HG03460 (cell line): ENCODE results near the gene TEX35.

Experiments used
- ATAC-seq: cut with Tn5 transposase; IDR thresholded peaks from one replicate; pipeline ENCODE4 v1.9.1; 2021; ENCODE audit not compliant: unreplicated experiment

The TEX35 gene

DNA sequence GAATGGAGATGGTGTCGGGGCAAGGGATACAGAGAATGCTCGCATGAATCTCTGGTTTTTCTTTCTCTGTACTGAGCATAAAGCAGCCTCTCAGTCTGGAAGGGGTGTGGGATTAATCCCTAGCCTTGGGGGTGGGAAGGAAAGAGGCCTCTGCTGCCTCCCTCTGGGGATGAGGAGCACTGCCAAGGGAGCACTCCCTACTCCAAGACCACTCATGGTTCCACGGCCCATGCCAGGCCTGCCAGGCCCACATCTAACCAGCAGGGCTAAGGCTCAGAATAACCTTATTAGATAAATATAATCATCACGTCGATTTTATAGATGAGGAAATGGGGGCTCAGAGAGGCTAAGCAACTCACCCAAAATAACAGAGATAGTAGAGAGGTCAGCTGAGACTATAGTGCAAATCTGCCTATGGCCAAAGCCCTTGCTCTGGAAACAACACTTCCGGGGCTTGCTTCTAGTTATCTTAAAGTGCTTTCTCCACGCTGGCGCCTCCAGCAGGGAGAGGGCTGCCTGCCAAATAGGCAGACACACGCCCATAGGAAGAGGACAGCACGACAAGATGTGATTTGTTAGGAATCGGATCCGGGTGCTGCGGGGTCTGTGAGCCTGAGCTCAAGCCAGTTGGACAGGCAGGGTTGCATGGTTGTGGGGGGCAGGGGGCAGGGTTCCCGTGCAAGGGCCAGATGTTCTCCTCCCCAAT is 522 bp downstream of the TEX35 start:
- no peak for ATAC-seq

DNA sequence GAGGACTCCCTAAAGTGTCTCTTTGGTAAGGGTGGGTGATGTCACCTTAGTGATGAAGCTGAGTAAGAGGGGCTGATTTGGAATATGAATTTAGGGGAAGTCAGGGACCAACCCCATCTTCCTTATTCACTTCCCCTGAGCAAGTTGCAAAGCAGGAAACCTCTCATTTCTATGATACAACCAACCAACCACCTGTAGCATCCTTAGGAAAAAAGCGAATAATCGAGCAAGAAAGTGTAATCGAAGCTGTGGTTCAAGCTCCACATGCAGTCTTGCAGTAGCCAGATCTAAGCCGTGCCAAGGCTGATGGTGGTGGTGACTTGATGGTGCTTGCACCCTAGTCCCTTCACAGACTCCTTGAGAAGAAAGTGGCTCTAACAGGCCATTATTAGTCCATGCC is 3.2 kb downstream of the TEX35 start:
- no peak for ATAC-seq

DNA sequence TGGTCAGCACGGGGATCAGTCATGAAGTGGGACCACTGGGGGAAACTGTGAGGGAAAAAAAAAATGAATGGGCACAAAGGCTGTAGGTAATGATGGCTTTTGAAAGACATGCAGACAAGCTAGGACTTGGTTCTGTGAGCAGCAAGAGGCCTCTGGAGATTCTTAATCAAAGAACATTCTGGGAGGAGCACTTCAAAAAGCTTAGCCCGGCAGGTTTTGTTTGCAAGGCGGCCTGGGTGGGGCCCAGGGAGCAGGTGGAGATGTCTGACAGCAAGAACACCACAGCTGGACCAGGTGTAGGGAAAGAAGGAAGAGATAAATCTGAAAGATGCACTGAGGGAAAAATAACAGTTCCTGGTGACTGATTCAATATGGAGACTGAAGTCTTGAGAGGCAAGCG is 6.0 kb downstream of the TEX35 start:
- ATAC-seq: no peak

DNA sequence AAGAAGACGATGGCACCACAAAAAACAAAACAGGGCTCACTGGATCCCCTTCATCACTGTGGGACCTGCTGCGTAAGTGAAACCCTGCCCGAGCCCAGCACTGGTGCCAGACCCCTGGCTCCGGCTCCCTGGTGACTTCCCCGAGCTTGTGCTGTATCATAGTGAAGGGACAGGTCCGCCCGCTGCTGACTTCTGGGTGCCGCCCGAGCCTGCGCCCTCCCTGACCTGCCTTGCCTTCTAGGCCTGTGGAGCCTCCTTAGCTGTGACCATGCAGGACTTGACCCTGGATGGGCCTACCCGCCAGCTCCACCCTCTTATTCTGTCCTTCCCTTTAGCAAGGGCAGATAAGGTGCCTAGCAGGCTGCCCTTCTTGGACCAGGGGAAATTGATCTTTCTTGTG is 7.9 kb downstream of the TEX35 start:
- ATAC-seq: no peak

DNA sequence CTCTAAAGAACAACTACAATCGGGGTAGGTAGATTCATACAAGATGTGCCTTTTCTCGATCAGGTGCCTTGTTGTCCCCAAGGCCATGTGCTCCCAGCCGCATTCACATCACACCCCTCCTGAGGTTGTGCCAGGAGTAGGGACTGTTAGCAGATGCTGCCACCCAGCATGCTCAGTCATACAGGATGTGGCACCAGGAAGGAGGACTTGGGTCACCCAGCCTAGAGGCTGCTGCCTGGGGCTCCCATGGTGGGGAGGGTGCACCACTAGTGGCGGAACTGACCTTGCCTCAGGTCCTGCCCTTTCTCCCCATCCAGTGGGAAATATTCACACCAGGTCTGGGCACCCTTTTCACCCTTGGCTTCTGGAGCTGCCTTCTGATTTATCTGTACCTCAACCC is 8.3 kb downstream of the TEX35 start:
- ATAC-seq: no peak

DNA sequence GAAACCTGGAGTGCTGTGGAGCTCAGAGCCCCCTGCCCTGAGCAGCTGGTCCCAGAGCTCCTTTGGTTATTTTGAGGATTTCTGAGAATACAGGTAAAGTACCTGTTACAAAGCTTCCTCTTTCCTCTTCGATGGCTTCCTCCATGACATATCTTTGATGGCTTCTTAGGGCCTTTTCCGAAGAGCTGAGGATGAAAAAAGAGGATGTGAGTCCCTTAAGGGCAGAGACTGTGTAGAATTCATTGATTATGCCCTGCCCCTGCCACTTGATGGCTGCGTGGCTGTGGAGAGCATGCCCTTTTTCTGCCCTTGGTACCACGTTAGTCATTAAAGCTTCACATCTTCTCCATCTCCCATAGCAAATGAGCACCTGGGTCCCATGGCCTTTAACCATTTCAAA is 14.2 kb downstream of the TEX35 start:
- no peak for ATAC-seq

DNA sequence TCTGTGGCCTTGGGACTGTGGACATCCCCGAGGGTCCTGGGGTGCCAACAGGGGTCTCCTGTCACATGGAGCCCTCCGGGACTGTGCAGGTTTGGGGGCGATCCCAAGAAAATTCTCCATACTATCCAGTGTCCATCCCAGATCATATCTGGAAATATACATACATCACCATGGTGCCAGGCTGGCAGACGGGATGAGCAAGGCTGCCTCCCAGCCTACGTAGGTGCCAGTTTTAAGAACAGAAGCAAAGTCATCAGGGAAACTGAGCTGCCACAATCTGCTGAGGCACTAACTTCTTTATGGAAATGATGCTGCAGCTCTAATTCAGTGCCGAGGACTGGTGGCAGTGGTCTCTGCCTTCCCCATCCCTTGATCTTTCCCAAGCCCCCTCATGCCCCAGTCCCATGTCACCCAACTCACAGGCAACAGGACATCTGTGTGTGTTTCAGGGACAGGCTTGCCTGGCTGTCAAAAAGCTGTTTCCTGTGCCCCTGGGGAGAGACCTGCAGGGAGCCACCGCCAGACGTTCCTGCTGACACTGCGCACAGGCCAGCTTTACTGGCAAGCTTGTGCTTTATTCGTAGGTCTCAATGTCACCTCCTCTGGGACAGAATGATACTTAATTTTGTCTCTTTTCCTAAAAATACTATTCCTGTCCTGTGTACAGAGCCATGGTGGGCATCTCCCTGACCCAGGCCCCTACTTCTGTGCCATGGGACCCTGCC is 15.5 kb downstream of the TEX35 start:
- no peak for ATAC-seq

DNA sequence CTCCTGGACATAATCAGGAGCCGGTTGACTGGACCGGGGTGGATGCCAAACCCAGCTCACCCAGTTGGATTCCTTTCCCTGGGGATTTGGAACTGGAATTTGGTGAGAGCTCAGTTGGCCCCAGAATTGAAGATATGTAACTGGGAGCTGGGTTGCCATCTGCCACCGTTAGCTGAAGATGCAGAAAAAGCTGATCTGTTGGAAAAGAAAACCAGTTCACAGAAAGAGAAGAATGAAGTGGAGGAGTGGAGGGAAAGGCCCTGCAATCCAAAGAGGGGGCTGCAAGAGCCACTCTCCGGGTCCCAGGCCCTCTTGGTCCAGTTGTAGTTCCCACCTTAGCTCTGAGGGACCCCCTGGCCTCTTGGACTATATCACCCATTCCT is 16.0 kb downstream of the TEX35 start:
- no peak for ATAC-seq

DNA sequence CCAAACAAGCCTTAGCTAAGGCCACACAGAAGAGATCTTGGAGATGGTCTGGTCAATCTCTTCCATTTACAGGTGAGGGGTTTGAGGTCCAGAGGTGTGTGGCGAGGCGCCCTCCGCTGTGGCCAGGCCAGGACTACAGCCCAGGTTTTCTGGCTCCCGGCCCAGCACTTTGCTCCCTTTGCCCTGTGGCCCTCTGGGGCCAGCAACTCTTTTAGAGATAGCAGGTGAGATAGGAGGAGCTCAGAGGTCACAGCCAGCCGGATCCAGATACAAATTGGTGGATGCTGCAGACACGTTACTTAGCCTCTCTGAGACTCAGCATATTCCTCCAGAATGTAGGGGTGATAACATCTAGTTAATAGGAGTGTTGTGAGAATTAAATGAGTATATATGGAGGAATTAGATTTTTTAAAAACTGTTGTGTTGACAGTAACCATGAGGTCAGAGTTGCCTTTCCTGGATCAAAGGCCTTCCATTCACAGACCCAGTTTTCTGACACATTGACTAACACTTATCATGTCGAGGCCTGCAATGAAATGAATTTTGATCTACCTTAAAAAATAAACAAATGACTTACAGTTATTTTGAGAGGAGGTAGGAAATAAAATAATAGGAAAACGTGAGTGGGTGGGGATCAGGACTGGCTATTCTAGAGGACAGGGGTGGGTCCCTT is 16.6 kb downstream of the TEX35 start:
- no peak for ATAC-seq

DNA sequence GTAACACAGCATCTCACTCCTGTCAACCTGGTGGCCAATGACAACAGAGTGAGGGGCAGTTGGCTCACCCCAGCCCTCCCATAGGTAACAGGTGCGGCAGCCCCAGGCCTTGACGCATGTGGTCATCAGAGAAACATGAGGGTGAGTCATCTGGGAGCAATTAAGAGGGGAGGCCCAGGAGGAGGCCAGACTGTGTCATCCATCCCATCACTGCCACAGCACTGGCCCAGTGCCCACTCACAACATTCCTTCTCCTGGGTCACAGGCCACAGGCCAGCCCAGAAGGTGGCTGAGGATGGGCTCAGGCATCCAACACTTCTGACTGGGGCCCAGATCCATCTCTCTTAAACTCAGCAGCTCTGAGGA is 17.1 kb downstream of the TEX35 start:
- no peak for ATAC-seq

DNA sequence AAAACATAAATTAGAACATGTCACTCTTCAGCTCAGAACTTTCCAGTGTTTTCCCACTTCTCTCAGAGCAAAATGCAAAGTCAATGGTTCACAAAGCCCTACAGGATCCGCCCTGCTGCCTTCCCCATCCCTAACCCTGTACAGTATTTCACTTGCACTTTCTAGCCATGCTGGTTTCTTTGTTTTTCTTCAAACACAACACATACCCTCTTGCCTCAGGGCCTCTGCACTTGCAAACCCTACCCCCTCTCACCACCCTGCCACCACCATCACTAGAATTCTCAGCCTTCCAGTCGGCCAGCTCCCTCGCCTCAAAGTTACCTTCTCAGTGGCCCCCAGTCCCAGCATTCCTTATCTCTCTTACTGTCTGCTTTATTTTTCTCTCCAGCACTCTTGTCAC is 17.6 kb downstream of the TEX35 start:
- no peak for ATAC-seq

DNA sequence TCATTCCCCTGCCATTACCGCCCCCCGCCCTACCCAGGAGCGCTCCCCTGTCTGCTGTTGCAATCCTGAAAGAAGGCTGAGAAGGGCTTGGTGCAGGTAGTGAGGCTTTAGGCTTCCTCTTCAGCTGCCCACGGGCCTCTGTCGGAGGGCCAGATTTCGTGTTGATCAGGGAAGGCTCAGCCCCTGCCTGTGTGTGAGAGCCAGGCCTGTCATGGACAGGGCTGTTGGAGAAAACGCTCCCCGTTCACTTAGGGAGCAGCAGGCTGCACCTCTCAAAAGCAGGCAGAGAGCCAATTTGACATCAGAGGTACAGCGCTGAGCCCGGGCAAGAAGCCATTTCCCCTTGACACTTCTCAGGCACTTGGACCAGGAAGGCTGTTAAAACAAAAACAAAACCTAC is 19.0 kb downstream of the TEX35 start:
- peak; percentile 18 for ATAC-seq

DNA sequence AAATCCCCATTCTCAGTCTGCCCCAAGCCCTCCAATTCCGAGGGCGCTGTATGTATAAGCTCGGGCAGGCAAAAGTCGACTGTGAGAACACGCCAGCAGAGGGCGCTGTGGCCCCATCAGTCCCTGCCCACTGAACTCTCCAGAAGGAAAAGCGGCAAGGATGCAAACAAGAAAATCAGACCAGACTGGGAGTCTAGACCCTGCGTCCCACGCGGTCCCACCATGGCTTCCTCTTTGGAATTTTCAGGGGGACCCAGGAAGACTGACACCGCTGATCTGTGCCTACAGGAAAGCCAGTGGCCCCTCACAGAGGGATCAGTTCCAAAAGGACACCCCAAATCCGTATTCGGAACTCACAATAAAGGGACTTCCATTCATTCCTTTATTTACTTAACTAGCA is 19.5 kb downstream of the TEX35 start:
- ATAC-seq: peak; percentile 85

DNA sequence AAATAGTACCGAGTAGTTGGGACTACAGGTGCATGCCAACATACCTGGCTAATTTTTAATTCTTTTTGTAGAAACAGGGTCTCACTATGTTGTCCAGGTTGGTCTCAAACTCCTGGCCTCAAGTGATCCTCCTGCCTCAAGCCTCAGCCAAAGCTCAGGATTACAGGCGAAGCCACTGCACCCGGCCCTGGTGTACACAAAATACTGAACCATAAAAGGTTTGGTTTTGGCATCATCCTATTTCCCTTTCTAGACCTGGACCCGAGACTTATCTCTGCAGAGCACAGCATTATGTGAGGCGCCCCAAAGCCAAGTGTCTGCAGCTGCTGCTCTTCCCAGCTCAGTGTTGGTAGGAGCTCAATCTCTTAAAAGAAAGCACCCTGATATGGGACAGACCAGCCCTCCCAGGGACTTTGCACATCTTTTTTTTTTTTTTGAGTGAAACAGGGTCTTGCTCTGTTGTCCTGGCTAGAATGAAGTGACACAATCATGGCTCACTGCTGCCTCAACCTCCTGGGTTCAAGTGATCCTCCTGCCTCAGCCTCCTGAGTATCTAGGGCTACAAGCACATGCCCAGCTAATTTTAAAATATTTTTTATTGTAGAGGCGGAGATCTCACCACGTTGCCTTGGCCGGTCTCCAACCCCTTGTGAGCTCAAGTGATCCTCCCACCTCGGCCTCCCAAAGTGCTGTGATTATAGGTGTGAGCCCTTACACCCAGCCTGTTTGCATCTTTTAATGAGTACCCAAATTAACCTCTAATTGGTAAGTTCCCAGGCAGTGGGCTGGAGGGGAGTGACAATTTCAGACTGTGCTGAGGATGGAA is 20.4 kb downstream of the TEX35 start:
- ATAC-seq: no peak

DNA sequence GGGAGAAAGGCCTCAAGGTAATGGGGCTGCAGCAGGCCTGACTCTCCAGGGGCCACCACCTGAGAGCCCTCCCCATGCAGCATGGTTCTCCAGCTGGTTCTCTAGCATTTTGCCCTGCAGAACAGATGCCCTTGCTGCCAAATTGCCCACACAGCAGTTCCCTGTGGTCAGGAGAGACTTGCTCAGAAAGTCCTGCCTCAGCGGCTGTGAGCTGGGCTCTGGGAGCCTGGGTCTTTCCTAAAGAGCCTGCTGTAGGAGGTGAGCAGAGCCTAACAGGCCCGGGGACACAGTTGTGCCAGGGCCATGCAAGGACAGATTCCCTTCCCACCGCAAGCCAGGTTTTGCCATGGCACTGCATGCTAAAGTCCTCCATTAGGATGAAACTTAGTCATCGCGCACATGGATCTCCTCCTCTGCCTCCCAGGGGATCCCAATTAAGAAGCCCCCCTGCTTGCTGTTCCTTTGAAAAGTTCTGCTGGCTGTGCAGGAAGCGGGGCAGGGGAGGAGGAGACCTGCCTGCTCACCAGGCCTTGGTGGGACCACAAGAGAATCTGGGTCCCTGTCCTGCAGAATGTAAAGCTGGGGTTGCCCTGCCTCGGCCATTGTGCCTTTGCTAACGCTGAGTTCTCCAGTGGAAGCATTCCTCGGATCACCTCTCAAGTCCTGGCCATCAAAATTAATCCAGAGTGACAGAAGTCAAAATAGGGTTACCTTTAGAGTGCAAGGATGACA is 21.4 kb downstream of the TEX35 start:
- ATAC-seq: no peak

DNA sequence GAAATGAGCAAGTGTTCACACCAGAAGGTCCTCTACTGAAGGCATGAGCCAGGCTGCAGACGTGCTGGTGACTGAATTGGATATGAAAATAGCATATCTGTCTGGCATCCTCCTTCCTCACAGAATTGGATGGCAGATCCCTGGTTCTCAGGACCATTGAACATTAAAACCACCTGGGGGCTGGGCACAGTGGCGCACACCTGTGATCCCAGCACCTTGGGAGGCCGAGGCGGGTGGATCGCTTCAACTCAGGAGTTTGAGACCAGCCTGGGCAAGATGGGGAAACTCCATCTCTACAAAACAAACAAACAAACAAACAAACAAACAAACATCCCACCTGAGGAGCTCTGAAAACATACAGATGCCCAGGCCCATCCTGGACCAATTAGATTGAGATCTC is 23.4 kb downstream of the TEX35 start:
- no peak for ATAC-seq

DNA sequence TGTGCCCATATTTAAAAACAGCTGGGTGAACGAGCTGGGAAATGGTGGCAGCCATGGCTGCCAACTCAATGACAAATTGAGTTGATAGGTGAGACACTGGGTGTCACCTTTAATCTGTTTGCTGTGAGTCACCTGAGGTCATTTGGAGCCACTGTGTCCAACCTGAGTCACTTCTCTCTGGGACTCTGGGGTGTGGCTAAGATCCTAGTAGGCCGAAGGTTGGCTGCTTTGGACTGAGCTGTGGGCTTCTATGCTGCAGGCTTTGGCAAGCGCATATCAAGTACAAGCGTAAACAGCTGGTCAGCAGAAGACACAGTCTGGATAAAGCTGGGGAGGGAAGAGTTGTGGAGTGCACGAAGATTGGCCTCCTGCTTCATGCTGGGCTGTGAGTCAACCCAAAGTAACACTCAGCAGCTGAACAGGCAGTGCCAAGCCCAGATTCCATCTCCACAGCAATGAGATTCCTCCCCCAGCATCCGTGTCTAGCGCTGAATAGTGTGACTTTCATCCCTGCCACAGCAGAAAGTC is 24.0 kb downstream of the TEX35 start:
- ATAC-seq: no peak

DNA sequence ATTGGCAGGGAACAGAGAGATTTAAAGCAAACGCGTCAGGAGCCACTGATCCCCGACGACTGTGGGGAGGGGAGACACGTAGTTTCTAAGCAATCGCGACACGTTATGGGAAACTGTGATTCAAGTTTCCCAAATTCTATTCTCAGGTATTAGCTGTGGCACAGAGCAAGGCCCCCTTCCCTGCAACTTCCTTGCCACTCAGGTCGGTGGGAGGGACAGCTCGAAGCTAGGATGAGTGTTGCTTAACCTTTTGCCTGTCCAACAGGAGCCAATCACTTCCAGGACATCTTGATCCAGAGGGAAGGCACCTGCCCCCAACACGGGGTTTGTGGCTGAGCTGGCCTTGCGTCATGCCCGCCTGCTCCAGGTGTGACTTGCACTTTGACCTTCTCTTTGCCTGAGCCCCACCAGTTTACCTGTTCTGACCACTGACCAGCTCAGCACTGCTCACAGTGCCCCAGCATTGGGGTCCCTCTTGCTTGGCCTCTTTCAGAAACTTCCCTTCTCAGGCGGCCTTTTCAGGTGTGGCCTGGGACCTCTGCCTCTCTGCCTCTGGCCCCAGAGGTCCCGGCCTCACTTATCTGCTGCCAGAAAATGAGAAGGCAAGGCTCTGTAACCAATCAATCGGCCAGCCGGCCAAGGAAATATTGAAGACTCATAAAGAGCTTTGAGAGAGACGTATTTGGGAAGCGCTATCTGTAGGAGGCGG is 24.6 kb downstream of the TEX35 start:
- ATAC-seq: no peak

DNA sequence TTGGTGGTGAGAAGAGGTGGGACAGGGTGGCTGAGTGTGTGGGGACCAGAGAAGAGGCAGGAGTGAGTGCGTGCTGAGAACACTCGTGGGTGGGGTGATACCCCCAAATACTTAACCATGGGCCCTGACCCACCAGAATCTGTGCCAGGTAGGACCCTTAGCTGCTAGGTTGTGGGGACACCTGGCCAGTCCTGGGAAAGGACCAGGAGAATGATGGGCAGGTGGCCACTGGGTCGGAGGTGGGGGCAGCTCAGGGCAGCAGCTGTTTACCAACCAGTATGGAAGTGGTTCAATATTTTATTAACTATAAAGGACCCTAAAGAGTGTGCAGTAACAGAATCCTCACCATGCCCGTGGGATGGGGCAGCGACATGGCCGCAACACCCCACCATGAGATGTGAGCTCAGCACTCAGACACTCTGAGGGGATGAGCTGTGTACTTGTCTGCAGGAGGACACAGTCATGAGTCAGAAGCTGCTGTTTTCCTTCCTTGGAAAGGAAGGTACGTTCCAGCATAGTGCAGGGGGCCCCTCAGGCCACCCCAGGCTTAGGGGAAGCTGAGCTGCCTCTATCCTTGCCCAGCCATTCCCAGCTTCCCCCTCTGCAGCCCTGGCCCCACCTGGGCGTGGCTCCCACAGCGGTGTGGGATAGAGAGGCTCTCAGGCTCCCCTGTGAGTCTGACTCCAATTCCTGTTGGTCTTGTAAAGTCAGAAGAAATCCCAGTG is 25.4 kb downstream of the TEX35 start:
- ATAC-seq: no peak
